Panc1 (cell line): ENCODE measurements around the gene RBM8A. TPM values are rescaled to one million over a fixed set of nuclear protein-coding genes. Genes with fewer than 3 reads are reported as not detected.

Experiments used
- ATAC-seq: fragments of 200-7000 bp; cut with Tn5 transposase; 2 replicates; pipeline ENCODE4 v1.9.1; 2020; ENCODE audit warnings: mild to moderate bottlenecking, moderate library complexity
- BruUV-seq: library from RNA; stranded (reverse); fragments of 400-500 nt; replicated peaks from 2 replicates; lab custom pipeline; 2021; lab: Mats Ljungman, UMichigan
- CTCF ChIA-PET: fragments of 300-600 bp; sonication (Branson Sonifier 250); formaldehyde crosslinking; loops from one replicate; lab custom pipeline; 2022; ENCODE audit warnings: antibody characterized with exemption; lab: Charles Lee
- POLR2A ChIA-PET: fragments of 300-600 bp; sonication (Branson Sonifier 250); formaldehyde crosslinking; loops from one replicate; lab custom pipeline; 2022; ENCODE audit warnings: antibody characterized with exemption; lab: Charles Lee
- DNase-seq: peaks from one replicate; pipeline ENCODE4 v3.0.0-alpha.2; 2010; ENCODE audit warnings: low read depth, low spot score
- H3K27ac ChIP-seq: 2 replicates; pipeline ENCODE4 v1.5.1; 2011; ENCODE audit warnings: mild to moderate bottlenecking, low read length, inconsistent platforms
- H3K27me3 ChIP-seq: fragments of 200-500 bp; sonication (Bioruptor generic); 2 replicates; pipeline ENCODE4 v1.6.0; 2014; ENCODE audit warnings: low read length, inconsistent platforms; ENCODE audit not compliant: control insufficient read depth, insufficient read depth
- H3K36me3 ChIP-seq: fragments of 200-500 bp; sonication (Bioruptor generic); 2 replicates; pipeline ENCODE4 v1.5.1; 2014; ENCODE audit warnings: inconsistent platforms, mild to moderate bottlenecking, low read length, moderate library complexity; ENCODE audit not compliant: control insufficient read depth, insufficient read depth
- H3K4me1 ChIP-seq: 2 replicates; pipeline ENCODE4 v1.5.1; 2011; ENCODE audit warnings: inconsistent platforms, mild to moderate bottlenecking, low read length, moderate library complexity; ENCODE audit not compliant: control insufficient read depth, insufficient read depth
- H3K4me3 ChIP-seq, 2 experiments: 2 replicates each; pipeline ENCODE4 v1.5.1; 2011 to 2012; ENCODE audit warnings: low read depth in 2 of 2, low read length in 2 of 2, mild to moderate bottlenecking in 2 of 2, inconsistent platforms in 1 of 2, moderate library complexity in 1 of 2
- H3K9me3 ChIP-seq: fragments of 200-500 bp; sonication (Bioruptor generic); 2 replicates; pipeline ENCODE4 v1.5.1; 2014; ENCODE audit warnings: low read depth, mild to moderate bottlenecking, inconsistent platforms, low read length, moderate library complexity; ENCODE audit not compliant: control insufficient read depth, insufficient read depth
- POLR2AphosphoS5 ChIP-seq: IDR thresholded peaks from 2 replicates; pipeline ENCODE4 v1.6.1; 2012; ENCODE audit warnings: mild to moderate bottlenecking, low read depth, low read length, moderate library complexity
- SIN3A ChIP-seq: IDR thresholded peaks from 2 replicates; pipeline ENCODE4 v1.6.1; 2012; ENCODE audit warnings: low read depth, mild to moderate bottlenecking, low read length, moderate library complexity, borderline replicate concordance; ENCODE audit not compliant: insufficient read depth
- TCF7L2 ChIP-seq: IDR thresholded peaks from 2 replicates; pipeline ENCODE4 v1.6.1; 2011; ENCODE audit warnings: mild to moderate bottlenecking, low read depth, low read length, inconsistent platforms
- in situ Hi-C: cut with HindIII; loops from 2 replicates; pipeline ENCODE4 v1.10.0; 2016; ENCODE audit warnings: low sequenced_read_pairs, low pct_unique_long_range_greater_than_20kb
- intact Hi-C: fragments of 100-400 bp; cut with micrococcal nuclease; formaldehyde crosslinking; loops from one replicate; pipeline ENCODE4 v1.10.0; 2022; ENCODE audit not compliant: unreplicated experiment
- total RNA-seq: library from RNA; stranded (reverse); gene quantifications from one replicate; pipeline ENCODE4 v1.2.1, GENCODE V29; 2021; ENCODE audit not compliant: unreplicated experiment
- TF ChIP-seq, protein P1 (sequence below): fragments of 450-650 bp; IDR thresholded peaks from 2 replicates; pipeline ENCODE4 v1.5.1; 2017; ENCODE audit warnings: mild to moderate bottlenecking
- TF ChIP-seq, protein P2 (sequence below), 2 experiments: IDR thresholded peaks; 2 replicates each; pipeline ENCODE4 v1.6.1; 2011 to 2012; ENCODE audit warnings: low read depth in 2 of 2, control low read depth in 1 of 2, low read length in 1 of 2, mild to moderate bottlenecking in 1 of 2, moderate library complexity in 1 of 2; ENCODE audit not compliant: insufficient read depth in 1 of 2

The RBM8A gene
- total RNA-seq, 1 experiment from 2014 or later: 172 TPM

DNA sequence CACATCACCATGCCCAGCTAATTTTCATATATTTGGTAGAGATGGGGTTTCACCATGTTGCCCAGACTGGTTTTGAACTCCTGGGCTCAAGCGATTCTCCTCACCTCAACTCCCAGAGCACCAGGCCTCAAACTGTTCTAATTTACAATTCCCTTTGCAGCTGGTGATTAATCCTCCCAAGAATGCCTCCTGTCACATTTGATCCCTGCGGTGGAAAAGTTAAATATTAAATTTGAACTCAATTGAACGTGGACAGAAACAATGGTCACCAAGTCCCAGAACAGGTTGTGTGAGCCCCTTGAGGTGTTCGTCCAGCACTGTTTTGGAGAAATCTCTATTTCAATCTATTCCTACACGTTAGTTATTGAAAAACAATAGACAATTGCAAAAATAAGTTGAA, 39.7 kb downstream of the RBM8A start:
- TF ChIP-seq, protein P1, sequence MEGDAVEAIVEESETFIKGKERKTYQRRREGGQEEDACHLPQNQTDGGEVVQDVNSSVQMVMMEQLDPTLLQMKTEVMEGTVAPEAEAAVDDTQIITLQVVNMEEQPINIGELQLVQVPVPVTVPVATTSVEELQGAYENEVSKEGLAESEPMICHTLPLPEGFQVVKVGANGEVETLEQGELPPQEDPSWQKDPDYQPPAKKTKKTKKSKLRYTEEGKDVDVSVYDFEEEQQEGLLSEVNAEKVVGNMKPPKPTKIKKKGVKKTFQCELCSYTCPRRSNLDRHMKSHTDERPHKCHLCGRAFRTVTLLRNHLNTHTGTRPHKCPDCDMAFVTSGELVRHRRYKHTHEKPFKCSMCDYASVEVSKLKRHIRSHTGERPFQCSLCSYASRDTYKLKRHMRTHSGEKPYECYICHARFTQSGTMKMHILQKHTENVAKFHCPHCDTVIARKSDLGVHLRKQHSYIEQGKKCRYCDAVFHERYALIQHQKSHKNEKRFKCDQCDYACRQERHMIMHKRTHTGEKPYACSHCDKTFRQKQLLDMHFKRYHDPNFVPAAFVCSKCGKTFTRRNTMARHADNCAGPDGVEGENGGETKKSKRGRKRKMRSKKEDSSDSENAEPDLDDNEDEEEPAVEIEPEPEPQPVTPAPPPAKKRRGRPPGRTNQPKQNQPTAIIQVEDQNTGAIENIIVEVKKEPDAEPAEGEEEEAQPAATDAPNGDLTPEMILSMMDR: no peak
- TF ChIP-seq TCF7L2 (no peak), POLR2AphosphoS5 (no peak), SIN3A (no peak)
- TF ChIP-seq, protein P2, sequence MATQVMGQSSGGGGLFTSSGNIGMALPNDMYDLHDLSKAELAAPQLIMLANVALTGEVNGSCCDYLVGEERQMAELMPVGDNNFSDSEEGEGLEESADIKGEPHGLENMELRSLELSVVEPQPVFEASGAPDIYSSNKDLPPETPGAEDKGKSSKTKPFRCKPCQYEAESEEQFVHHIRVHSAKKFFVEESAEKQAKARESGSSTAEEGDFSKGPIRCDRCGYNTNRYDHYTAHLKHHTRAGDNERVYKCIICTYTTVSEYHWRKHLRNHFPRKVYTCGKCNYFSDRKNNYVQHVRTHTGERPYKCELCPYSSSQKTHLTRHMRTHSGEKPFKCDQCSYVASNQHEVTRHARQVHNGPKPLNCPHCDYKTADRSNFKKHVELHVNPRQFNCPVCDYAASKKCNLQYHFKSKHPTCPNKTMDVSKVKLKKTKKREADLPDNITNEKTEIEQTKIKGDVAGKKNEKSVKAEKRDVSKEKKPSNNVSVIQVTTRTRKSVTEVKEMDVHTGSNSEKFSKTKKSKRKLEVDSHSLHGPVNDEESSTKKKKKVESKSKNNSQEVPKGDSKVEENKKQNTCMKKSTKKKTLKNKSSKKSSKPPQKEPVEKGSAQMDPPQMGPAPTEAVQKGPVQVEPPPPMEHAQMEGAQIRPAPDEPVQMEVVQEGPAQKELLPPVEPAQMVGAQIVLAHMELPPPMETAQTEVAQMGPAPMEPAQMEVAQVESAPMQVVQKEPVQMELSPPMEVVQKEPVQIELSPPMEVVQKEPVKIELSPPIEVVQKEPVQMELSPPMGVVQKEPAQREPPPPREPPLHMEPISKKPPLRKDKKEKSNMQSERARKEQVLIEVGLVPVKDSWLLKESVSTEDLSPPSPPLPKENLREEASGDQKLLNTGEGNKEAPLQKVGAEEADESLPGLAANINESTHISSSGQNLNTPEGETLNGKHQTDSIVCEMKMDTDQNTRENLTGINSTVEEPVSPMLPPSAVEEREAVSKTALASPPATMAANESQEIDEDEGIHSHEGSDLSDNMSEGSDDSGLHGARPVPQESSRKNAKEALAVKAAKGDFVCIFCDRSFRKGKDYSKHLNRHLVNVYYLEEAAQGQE (IDR thresholded peaks at IDR 0.05; ENCODE audit: insufficient read depth in 1 of 2, low read depth in 2 of 2, low read length in 1 of 2): no peak
- BruUV-seq: no TSS peak
- CTCF ChIA-PET: no interaction called here
- intact Hi-C loops (no loop called here), in situ Hi-C loops (no loop called here)
- H3K27me3 ChIP-seq: peaks cover 12% of the 10 kb centered on the region
- DNase-seq (no peak), ATAC-seq (no peak)
- no peaks in the 10 kb centered on the region for H3K9me3 ChIP-seq
- no peak overlapping the region for H3K27ac ChIP-seq
- no peak overlapping the region for H3K4me3 ChIP-seq
- H3K36me3 ChIP-seq: no peaks in the 10 kb centered on the region
- peaks cover 20% of the 10 kb centered on the region for H3K4me1 ChIP-seq
- POLR2A ChIA-PET: no interaction called here

DNA sequence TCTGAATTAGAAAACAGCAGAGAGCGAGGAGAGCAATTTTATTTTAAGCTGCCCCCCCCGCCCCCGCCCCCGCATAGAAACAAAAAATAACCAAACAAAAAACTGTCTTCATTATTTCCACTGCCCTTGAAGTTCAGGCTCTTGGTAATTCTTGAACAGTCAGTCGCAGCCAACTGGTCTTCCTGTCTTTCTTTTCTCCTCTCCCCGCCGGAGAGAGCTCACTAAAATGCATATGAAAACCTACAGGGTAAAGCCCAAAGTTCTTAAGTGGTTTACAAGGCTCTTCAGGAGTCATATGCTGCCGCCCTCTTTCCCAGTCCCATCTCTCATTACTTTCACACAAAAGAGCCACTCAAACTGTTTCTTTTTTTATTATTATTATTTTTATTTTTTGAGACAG, 40.5 kb downstream of the RBM8A start:
- Histone ChIP-seq H3K9me3 (no peaks in the 10 kb centered on the region), H3K27ac (no peak overlapping the region), H3K36me3 (no peaks in the 10 kb centered on the region), H3K4me1 (peaks cover 14% of the 10 kb centered on the region), H3K4me3 (no peak overlapping the region), H3K27me3 (peaks cover 12% of the 10 kb centered on the region)
- POLR2A ChIA-PET: no interaction called here
- CTCF ChIA-PET: interaction anchor here (0.8 kb wide), 1 partner anchor 121 kb away, joined by 6 read pairs; no protein-coding TSS in a partner anchor
- TF ChIP-seq SIN3A (no peak), POLR2AphosphoS5 (no peak), TCF7L2 (no peak)
- TF ChIP-seq, protein P2 (IDR thresholded peaks at IDR 0.05; ENCODE audit: insufficient read depth in 1 of 2, low read depth in 2 of 2, low read length in 1 of 2): no peak
- TF ChIP-seq, protein P1: no peak
- no TSS peak for BruUV-seq
- ATAC-seq (no peak), DNase-seq (no peak)
- intact Hi-C loops: no loop called here
- in situ Hi-C loops: no loop called here
